Vagina (tissue), 2 donors: ENCODE results near the gene MXD3.

Source experiments
- POLR2A ChIP-seq, 2 donors: fragments of 450-650 bp; IDR thresholded peaks; one replicate each; pipeline ENCODE4 v1.6.1; 2017; ENCODE audit warnings: antibody characterized with exemption in 2 of 2, mild to moderate bottlenecking in 2 of 2, moderate library complexity in 2 of 2
- POLR2AphosphoS5 ChIP-seq, 2 donors: sonication (generic); formaldehyde crosslinking; IDR thresholded peaks; one replicate each; pipeline ENCODE4 v1.9.0; 2017; ENCODE audit warnings: antibody characterized with exemption in 2 of 2, mild to moderate bottlenecking in 2 of 2, low read depth in 1 of 2; ENCODE audit not compliant: insufficient read depth in 1 of 2
- TF ChIP-seq, protein P1 (sequence below), 3 experiments: fragments of 450-650 bp in 2 of 3; fragments of 200-600 bp in 1 of 3; sonication (generic) in 1 of 3; IDR thresholded peaks; one replicate each; pipeline ENCODE4 v1.5.1; 2017 to 2019; ENCODE audit warnings: antibody characterized with exemption in 3 of 3, mild to moderate bottlenecking in 2 of 3, moderate library complexity in 2 of 3

DNA sequence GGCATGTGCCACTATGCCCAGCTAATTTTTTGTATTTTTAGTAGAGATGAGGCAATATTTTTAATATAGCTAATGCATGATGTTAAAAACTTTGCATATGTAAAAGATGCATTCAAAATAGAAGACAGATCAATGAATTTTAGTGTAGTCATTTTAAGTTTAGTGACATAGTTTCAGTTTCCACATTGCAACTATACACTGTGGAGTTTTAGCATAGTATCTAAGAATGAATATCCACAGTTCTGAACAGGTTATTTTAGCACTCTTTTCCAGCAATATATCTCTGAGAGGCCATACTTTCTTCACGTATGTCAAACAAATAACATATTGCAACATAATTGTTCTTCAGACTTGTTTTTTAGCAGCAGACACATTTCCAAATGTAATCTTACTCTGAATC lies 47.5 kb downstream of the MXD3 start:
- TF ChIP-seq, protein P1, sequence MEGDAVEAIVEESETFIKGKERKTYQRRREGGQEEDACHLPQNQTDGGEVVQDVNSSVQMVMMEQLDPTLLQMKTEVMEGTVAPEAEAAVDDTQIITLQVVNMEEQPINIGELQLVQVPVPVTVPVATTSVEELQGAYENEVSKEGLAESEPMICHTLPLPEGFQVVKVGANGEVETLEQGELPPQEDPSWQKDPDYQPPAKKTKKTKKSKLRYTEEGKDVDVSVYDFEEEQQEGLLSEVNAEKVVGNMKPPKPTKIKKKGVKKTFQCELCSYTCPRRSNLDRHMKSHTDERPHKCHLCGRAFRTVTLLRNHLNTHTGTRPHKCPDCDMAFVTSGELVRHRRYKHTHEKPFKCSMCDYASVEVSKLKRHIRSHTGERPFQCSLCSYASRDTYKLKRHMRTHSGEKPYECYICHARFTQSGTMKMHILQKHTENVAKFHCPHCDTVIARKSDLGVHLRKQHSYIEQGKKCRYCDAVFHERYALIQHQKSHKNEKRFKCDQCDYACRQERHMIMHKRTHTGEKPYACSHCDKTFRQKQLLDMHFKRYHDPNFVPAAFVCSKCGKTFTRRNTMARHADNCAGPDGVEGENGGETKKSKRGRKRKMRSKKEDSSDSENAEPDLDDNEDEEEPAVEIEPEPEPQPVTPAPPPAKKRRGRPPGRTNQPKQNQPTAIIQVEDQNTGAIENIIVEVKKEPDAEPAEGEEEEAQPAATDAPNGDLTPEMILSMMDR (IDR thresholded peaks at IDR 0.05), result no peak
- TF ChIP-seq POLR2A (IDR thresholded peaks at IDR 0.05) (no peak), POLR2AphosphoS5 (IDR thresholded peaks at IDR 0.05; ENCODE audit: insufficient read depth in 1 of 2, low read depth in 1 of 2) (no peak)
